COLO668 (cell line): ENCODE data around the gene S100A7A.
"Not testable (repeated sequence)": the region's sequence is repeated elsewhere in the genome, so short reads cannot be mapped to it uniquely, and the experiment has no call there.

Experiments
- DNase-seq: peaks from one replicate; lab custom pipeline; 2025; ENCODE audit not compliant: unreplicated experiment; lab: John Stamatoyannopoulos, UW

S100A7A gene

DNA sequence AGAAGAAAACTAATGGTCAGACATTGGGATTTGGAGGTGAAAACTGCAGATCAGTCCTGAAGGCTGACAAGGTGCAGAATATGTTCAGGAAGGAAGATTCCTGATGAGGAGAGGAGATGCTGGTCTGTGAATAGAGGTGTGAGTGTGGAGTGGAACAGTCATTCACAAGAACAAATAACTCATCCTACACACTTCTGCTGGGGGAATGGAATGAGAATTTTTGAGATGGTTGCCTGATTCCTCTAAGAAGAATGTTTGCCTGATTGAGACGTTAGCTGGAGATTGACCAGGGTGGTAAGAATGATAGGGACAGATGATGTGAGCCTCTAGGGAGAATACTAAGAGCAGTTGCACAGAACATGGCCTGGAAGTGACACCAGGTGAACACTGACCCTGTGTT is 40.1 kb downstream of the S100A7A start:
- no peak for DNase-seq

DNA sequence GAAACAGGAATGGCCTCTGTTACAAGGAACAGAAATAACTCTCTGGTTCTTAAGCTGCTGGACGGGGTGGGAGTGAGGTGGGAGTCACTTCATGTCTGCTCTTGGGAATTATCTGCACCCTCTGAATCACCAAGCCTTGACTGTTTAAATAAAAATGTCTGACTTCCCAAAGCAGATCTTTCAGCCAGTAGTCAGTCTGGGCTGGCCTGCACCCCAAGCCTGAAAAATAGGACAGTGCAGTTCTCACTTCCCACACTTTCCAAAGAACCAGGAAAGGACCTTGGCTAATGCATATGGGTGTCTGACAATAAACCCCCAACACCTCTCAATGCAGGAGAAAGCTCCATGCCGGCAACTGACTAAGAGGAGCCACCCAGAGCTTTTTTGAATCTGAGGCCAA is 43.3 kb downstream of the S100A7A start:
- no peak for DNase-seq

DNA sequence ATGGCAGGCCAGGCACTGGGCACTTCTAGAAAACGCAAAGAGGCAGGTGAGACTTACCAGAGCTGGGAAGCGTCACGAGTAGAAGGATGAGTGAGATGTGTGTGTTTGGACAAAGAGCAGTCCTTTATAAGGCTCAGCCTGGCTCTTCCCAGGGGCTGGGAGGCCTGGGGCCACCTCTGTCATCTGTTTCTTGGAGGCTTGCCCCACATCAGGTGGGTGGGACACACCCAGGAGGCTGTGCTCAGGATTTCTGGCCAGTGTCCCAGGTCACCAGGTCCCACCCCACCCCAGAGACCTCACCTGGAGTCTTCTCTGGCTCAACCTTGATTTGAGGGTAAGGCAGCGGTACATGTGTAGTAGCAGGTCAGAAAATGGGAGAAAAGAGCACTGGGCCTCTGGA is 44.2 kb downstream of the S100A7A start, which contains the start of gene S100A7:
Gene S100A7 (minus strand): TSS at position 101 of the 400 bp plus-strand sequence. CDS start 1,638 bp downstream, outside the sequence.
- DNase-seq: no peak

- DNase-seq: not testable (repeated sequence)
Observed at GRCh38 chr1:153462741-153463140, 46.4 kb downstream of the S100A7A start.

DNA sequence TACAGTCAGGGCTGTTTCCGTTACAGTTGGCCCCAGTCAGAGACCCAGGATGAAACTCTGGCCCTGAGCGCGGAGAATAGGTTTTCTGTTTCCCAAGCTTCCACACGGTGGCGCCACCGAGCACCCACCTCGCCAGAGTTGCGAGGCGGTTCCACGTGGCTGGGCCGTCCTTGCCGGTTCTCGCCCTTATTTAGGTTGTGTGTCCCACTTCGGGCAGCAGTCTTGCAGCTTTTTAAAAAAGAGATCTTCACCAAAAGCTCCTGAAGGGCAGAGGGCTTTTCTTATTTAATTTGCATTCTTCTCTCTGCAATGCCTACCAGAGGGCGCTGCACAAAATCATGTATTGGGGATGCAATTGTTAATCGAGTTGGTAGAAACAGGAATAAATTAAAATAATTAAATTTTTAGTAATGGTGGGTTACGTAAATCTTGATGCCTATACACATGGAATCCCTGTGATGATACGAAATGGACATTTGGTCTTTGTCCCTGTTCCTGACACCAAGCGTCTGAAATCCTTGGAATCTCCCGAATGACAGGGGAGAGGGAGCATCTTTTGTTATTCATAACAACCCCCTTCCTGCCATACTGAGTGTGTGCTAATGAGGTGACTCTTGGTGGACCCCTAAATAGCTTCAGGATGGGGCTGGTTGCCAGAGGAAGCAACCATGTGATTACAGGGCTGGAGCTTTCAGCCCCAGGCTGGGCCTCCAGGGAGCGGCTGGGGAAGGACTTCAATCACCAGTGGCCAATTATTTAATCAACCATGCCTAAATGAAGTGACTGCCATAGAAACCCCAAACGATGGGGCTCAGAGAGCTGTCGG is 49.7 kb downstream of the S100A7A start:
- DNase-seq: peak; percentile 61

- DNase-seq: no peak
Observed at GRCh38 chr1:153466908-153467307, 50.6 kb downstream of the S100A7A start.

GRCh38 chr1:153470707-153471106 is 54.4 kb downstream of the S100A7A start:
- DNase-seq: no peak
